K562 (cell line): ENCODE data around the gene STK17A. TPM values are rescaled to one million over a fixed set of nuclear protein-coding genes. Genes with fewer than 3 reads are reported as not detected.

Experiments
- ATAC-seq: fragments of 200-7000 bp; cut with Tn5 transposase; 3 replicates; pipeline ENCODE4 v1.9.1; 2020; ENCODE audit warnings: moderate library complexity
- BruUV-seq: library from RNA; stranded (reverse); fragments of 400-500 nt; replicated peaks from 2 replicates; lab custom pipeline; 2021; lab: Mats Ljungman, UMichigan
- CTCF ChIA-PET: fragments of 300-600 bp; formaldehyde crosslinking; extraction: SDS; loops from one replicate; lab custom pipeline; 2021; ENCODE audit warnings: low intra/inter-chr PET ratio; lab: Yijun Ruan, JAX
- POLR2A ChIA-PET: fragments of 300-600, 350-650 bp; sonication (Branson Sonifier 250); formaldehyde crosslinking; extraction: SDS; loops from one replicate; lab custom pipeline; 2021; ENCODE audit warnings: antibody characterized with exemption, inconsistent platforms; lab: Yijun Ruan, JAX
- DNase-seq, 4 experiments: peaks; one replicate each; pipeline versions ENCODE4 v3.0.0 to v3.0.0-alpha.2; 2011 to 2018; ENCODE audit warnings: low spot score in 3 of 4, mixed read lengths in 3 of 4; ENCODE audit errors: extremely low read depth in 1 of 4
- FAIRE-seq: peaks from 2 replicates; lab custom pipeline; 2011; peaks lifted over from hg19 to GRCh38; lab: Jason Lieb, UNC
- H2AFZ ChIP-seq: 2 replicates; pipeline ENCODE4 v1.6.0; 2011; ENCODE audit warnings: low read depth, low read length, control low read depth, inconsistent platforms
- H3K27ac ChIP-seq: fragments of 200-600 bp; 3 replicates; pipeline ENCODE4 v1.8.0; 2011; ENCODE audit warnings: low read depth, mild to moderate bottlenecking, control low read depth, inconsistent platforms, low read length, moderate library complexity, mixed read lengths; ENCODE audit errors: extremely low read depth
- H3K27me3 ChIP-seq, 2 experiments: fragments of 300-600 bp in 1 of 2; 2 replicates in 1 of 2; 3 replicates in 1 of 2; pipeline versions ENCODE4 v1.6.0 to v1.8.0; 2011; ENCODE audit warnings: inconsistent platforms in 2 of 2, low read length in 2 of 2, mild to moderate bottlenecking in 1 of 2, mixed read lengths in 1 of 2, moderate library complexity in 1 of 2; ENCODE audit not compliant: control insufficient read depth in 2 of 2, insufficient read depth in 2 of 2
- H3K36me3 ChIP-seq: fragments of 300-600 bp; 3 replicates; pipeline ENCODE4 v1.8.0; 2011; ENCODE audit warnings: mild to moderate bottlenecking, low read length, inconsistent platforms; ENCODE audit not compliant: control insufficient read depth, insufficient read depth
- H3K4me1 ChIP-seq, 2 experiments: fragments of 200-600 bp in 1 of 2; replicated peaks in 1 of 2; 2 replicates in 1 of 2; 3 replicates in 1 of 2; pipeline versions ENCODE4 v1.5.1 to v1.8.0; 2011; ENCODE audit warnings: inconsistent platforms in 2 of 2, low read length in 2 of 2, mild to moderate bottlenecking in 1 of 2, mixed read lengths in 1 of 2, moderate library complexity in 1 of 2; ENCODE audit not compliant: control insufficient read depth in 2 of 2, insufficient read depth in 2 of 2
- H3K4me2 ChIP-seq: 2 replicates; pipeline ENCODE4 v1.6.1; 2011; ENCODE audit warnings: low read length, control low read depth, inconsistent platforms, mixed read lengths; ENCODE audit not compliant: insufficient read depth
- H3K4me3 ChIP-seq: fragments of 200-600 bp; sonication (generic), shearing (Covaris generic); 2 replicates; pipeline ENCODE4 v1.5.1; 2016; ENCODE audit warnings: control low read depth, inconsistent platforms
- H3K79me2 ChIP-seq: fragments of 200-600 bp; 3 replicates; pipeline ENCODE4 v1.8.0; 2011; ENCODE audit warnings: low read length, inconsistent platforms; ENCODE audit not compliant: control insufficient read depth, insufficient read depth
- H3K9ac ChIP-seq, 2 experiments: 2 replicates each; pipeline versions ENCODE4 v1.6.0 to v1.6.1; 2011; ENCODE audit warnings: low read depth in 2 of 2, low read length in 2 of 2, control low read depth in 1 of 2, inconsistent platforms in 1 of 2, mild to moderate bottlenecking in 1 of 2, mixed read lengths in 1 of 2; ENCODE audit not compliant: insufficient read depth in 1 of 2
- H3K9me1 ChIP-seq: one replicate; pipeline ENCODE4 v1.6.0; 2011; ENCODE audit warnings: inconsistent platforms, mild to moderate bottlenecking, low read length, moderate library complexity; ENCODE audit not compliant: control insufficient read depth, insufficient read depth
- H3K9me3 ChIP-seq: replicated peaks from 2 replicates; pipeline ENCODE4 v1.5.1; 2011; ENCODE audit warnings: low read depth, low read length, inconsistent platforms; ENCODE audit not compliant: control insufficient read depth, insufficient read depth
- H4K20me1 ChIP-seq: replicated peaks from 2 replicates; pipeline ENCODE4 v1.6.1; 2011; ENCODE audit warnings: low read length, inconsistent platforms, mixed read lengths; ENCODE audit not compliant: control insufficient read depth, insufficient read depth
- BMI1 ChIP-seq: fragments of 150-350 bp; IDR thresholded peaks from 2 replicates; pipeline ENCODE4 v1.6.1; 2014; ENCODE audit warnings: low read length
- FOXJ2 ChIP-seq: fragments of 200-800 bp; sonication (Bioruptor generic); IDR thresholded peaks from 2 replicates; pipeline ENCODE4 v1.6.1; 2016; ENCODE audit warnings: missing genetic modification characterization, missing compliant biosample characterization
- HNRNPL ChIP-seq: fragments of 200-400 bp; formaldehyde crosslinking; IDR thresholded peaks from 2 replicates; pipeline ENCODE4 v1.6.1; 2017; ENCODE audit warnings: low read depth, mild to moderate bottlenecking, low read length
- NCOA4 ChIP-seq: fragments of 450-650 bp; IDR thresholded peaks from 2 replicates; pipeline ENCODE4 v1.6.1; 2018; ENCODE audit warnings: mild to moderate bottlenecking; ENCODE audit not compliant: partially characterized antibody
- STAT6 ChIP-seq: sonication (generic); formaldehyde crosslinking; IDR thresholded peaks from 2 replicates; pipeline ENCODE4 v1.8.1; 2023; ENCODE audit warnings: mild to moderate bottlenecking, missing genetic modification reagents
- TAF9B ChIP-seq: fragments of 450-650 bp; IDR thresholded peaks from 2 replicates; pipeline ENCODE4 v1.6.1; 2018; ENCODE audit warnings: mild to moderate bottlenecking; ENCODE audit not compliant: partially characterized antibody
- TRIM24 ChIP-seq, 2 experiments: fragments of 450-650 bp; IDR thresholded peaks; 2 replicates each; pipeline ENCODE4 v1.6.1; 2016
- ZBTB26 ChIP-seq: fragments of 450-650 bp; formaldehyde crosslinking; IDR thresholded peaks from 2 replicates; pipeline ENCODE4 v1.4.0; 2022; ENCODE audit warnings: missing genetic modification characterization
- ZNF584 ChIP-seq: fragments of 200-800 bp; sonication (Bioruptor generic); IDR thresholded peaks from 2 replicates; pipeline ENCODE4 v1.6.1; 2016; ENCODE audit warnings: low read depth, mild to moderate bottlenecking, missing genetic modification characterization, missing compliant biosample characterization
- WGBS: fragments of 100-300 bp; shearing (Covaris generic); methylation state at CpG from one replicate; pipeline ENCODE4 v1.1.6; 2016; ENCODE audit warnings: low coverage, mixed read lengths; ENCODE audit not compliant: insufficient coverage; ENCODE audit errors: missing lambda C conversion rate; 5-methylcytosine and 5-hydroxymethylcytosine counted together
- in situ Hi-C: fragments of 300-500 bp; cut with MboI; formaldehyde crosslinking; loops from 4 replicates; pipeline ENCODE4 v1.15.0; 2018; ENCODE audit warnings: inconsistent platforms, mixed read lengths
- intact Hi-C: fragments of 100-400 bp; cut with micrococcal nuclease; formaldehyde crosslinking; loops from 2 replicates; pipeline ENCODE4 v1.14.2; 2022
- polyA plus RNA-seq, 8 experiments: library from polyadenylated mRNA; depleted of rRNA in 4 of 8; stranded (reverse) in 5 of 8; unstranded in 3 of 8; fragments of >200 nt; fragmentation: Nextera tagmentation in 2 of 8; fragmentation: Illumina TruSeq in 1 of 8; extraction: Ambion mirVana in 2 of 8; extraction: Trizol in 1 of 8; gene quantifications; 2 replicates each; pipeline versions ENCODE4 v1.2.1 to v1.2.3, GENCODE V29; 2011 to 2014; ENCODE audit warnings: inconsistent platforms in 1 of 8, missing spikeins in 1 of 8
- total RNA-seq, 7 experiments: library from RNA; depleted of rRNA in 6 of 7; stranded (reverse); fragments of >200 nt in 6 of 7; fragmentation: Illumina TruSeq in 2 of 7; extraction: Trizol in 2 of 7; gene quantifications; 2 replicates each; pipeline versions ENCODE4 v1.2.1 to v1.2.3, GENCODE V29; 2011 to 2021; ENCODE audit warnings: low replicate concordance in 1 of 7
- TF ChIP-seq, protein P1 (sequence below): sonication (generic); formaldehyde crosslinking; IDR thresholded peaks from 2 replicates; pipeline ENCODE4 v1.8.0; 2022; ENCODE audit warnings: mild to moderate bottlenecking, missing genetic modification reagents

Gene STK17A
- total and polyA plus RNA-seq, 9 of the 15 experiments (the other 6 are each of a cell fraction or from before 2014, with no cell fraction given), result 3.4 to 16.3 (median 13.2) TPM

DNA sequence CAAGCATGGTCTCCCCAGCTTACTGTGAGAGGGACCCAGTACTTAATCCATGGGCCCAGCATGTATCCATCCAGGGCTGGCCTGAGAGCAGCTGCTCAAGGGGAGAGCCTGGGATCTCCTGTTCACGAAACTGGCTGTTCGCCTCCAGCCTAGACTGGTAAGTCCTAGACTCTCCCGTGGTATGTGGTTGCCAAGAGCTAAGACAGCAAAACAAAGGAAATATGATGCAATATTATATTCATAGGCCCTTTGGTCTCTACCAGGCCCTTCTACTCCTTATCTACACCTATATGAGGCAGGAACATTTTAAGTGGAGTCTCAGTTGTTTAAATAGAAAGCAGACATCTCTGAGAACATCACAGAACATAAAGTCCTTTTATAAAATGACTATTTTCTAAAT is 28.9 kb upstream of the STK17A start:
- in situ Hi-C loops (no loop called here), intact Hi-C loops (no loop called here)
- Histone ChIP-seq H3K9ac (no peak overlapping the region), H3K9me1 (no peaks in the 10 kb centered on the region), H3K27me3 (peaks cover 51 to 73% of the 10 kb centered on the region in 2 experiments), H3K4me1 (peaks cover 0 to 3% of the 10 kb centered on the region in 2 experiments; a peak in 1 of 5 replicates), H3K4me3 (no peak overlapping the region), H2AFZ (no peak overlapping the region), H3K36me3 (no peaks in the 10 kb centered on the region), H3K27ac (no peak overlapping the region), H3K79me2 (no peaks in the 10 kb centered on the region), H3K4me2 (no peak overlapping the region), H3K9me3 (no peaks in the 10 kb centered on the region), H4K20me1 (no peaks in the 10 kb centered on the region)
- ATAC-seq (peak; percentile 81), DNase-seq (no peak), FAIRE-seq (no peak)
- POLR2A ChIA-PET, result no interaction called here
- CTCF ChIA-PET, result no interaction called here
- WGBS, result 9% methylated on average over 3 of the region's 3 CpGs
- BruUV-seq, result no TSS peak
- TF ChIP-seq BMI1 (no peak), TAF9B (no peak), HNRNPL (no peak), NCOA4 (no peak), TRIM24 (IDR thresholded peaks at IDR 0.05) (no peak; a peak in 1 of 4 replicates), ZNF584 (CRISPR knock-in tag) (0 out of 2 replicates have a peak, but pooled peaks have one; percentile 39), STAT6 (CRISPR knock-in tag) (no peak), ZBTB26 (no peak), FOXJ2 (tag) (peak; percentile 95)
- TF ChIP-seq, protein P1, sequence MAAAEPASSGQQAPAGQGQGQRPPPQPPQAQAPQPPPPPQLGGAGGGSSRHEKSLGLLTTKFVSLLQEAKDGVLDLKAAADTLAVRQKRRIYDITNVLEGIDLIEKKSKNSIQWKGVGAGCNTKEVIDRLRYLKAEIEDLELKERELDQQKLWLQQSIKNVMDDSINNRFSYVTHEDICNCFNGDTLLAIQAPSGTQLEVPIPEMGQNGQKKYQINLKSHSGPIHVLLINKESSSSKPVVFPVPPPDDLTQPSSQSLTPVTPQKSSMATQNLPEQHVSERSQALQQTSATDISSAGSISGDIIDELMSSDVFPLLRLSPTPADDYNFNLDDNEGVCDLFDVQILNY (CRISPR knock-in tag), result no peak
